Cerebellar cortex (tissue), 1 donor: ENCODE data around the gene CASS4.

ENCODE experiments used
- DNase-seq: peaks from one replicate; pipeline ENCODE4 v3.0.0-alpha.2; 2015; ENCODE audit warnings: low spot score

Gene CASS4

GRCh38 chr20:56423211-56423610, 11.2 kb downstream of the CASS4 start:
- DNase-seq = no peak

- no peak for DNase-seq
Observed at GRCh38 chr20:56423886-56424285, 11.8 kb downstream of the CASS4 start.

GRCh38 chr20:56424931-56425330, 12.9 kb downstream of the CASS4 start:
- no peak for DNase-seq

- DNase-seq = no peak
Observed at GRCh38 chr20:56426026-56426425, 14.0 kb downstream of the CASS4 start.

- DNase-seq = no peak
Observed at GRCh38 chr20:56426926-56427325, 14.9 kb downstream of the CASS4 start.

- no peak for DNase-seq
Observed at GRCh38 chr20:56427797-56428196, 15.7 kb downstream of the CASS4 start.

GRCh38 chr20:56428410-56428809, 16.4 kb downstream of the CASS4 start:
- no peak for DNase-seq

GRCh38 chr20:56428881-56429280, 16.8 kb downstream of the CASS4 start:
- no peak for DNase-seq

GRCh38 chr20:56429502-56429901, 17.4 kb downstream of the CASS4 start:
- no peak for DNase-seq

GRCh38 chr20:56429941-56430340, 17.9 kb downstream of the CASS4 start:
- no peak for DNase-seq

GRCh38 chr20:56430461-56430860, 18.4 kb downstream of the CASS4 start:
- no peak for DNase-seq

- DNase-seq = no peak
Observed at GRCh38 chr20:56430957-56431356, 18.9 kb downstream of the CASS4 start.

- no peak for DNase-seq
Observed at GRCh38 chr20:56431471-56431870, 19.4 kb downstream of the CASS4 start.

GRCh38 chr20:56433221-56433879, 21.3 kb downstream of the CASS4 start:
- DNase-seq = no peak

GRCh38 chr20:56433880-56434255, 21.8 kb downstream of the CASS4 start:
- DNase-seq = no peak

- DNase-seq = no peak
Observed at GRCh38 chr20:56437196-56437960, 25.3 kb downstream of the CASS4 start.

GRCh38 chr20:56438284-56438683, 26.2 kb downstream of the CASS4 start:
- DNase-seq = no peak

GRCh38 chr20:56439771-56440291, 27.8 kb downstream of the CASS4 start:
- DNase-seq = no peak

- no peak for DNase-seq
Observed at GRCh38 chr20:56440346-56441007, 28.4 kb downstream of the CASS4 start.

GRCh38 chr20:56442389-56443365, 30.6 kb downstream of the CASS4 start:
- no peak for DNase-seq

- DNase-seq = no peak
Observed at GRCh38 chr20:56443654-56444540, 31.8 kb downstream of the CASS4 start.
